HCT116 (cell line): Measurements from ENCODE around the gene ACOXL. TPM values are rescaled to one million over a fixed set of nuclear protein-coding genes. Genes with fewer than 3 reads are reported as not detected.

Experiments
- ATAC-seq: fragments of 200-7000 bp; cut with Tn5 transposase; 2 replicates; pipeline ENCODE4 v1.9.1; 2020; ENCODE audit warnings: mild to moderate bottlenecking, moderate library complexity
- BruUV-seq: library from RNA; stranded (reverse); fragments of 400-500 nt; replicated peaks from 2 replicates; lab custom pipeline; 2021; lab: Mats Ljungman, UMichigan
- CTCF ChIA-PET: fragments of 300-600 bp; sonication (Branson Sonifier 250); formaldehyde crosslinking; loops from one replicate; lab custom pipeline; 2021; ENCODE audit warnings: antibody characterized with exemption; lab: Charles Lee
- POLR2A ChIA-PET: fragments of 300-600, 350-600 bp; sonication (Branson Sonifier 250); formaldehyde crosslinking; loops from one replicate; lab custom pipeline; 2021; ENCODE audit warnings: antibody characterized with exemption; lab: Charles Lee
- RAD21 ChIA-PET, 2 experiments: fragments of 300-600 bp; sonication (Branson Sonifier 250); formaldehyde crosslinking; loops; one replicate each; lab custom pipeline; 2023; ENCODE audit warnings: low total read pairs in 2 of 2; ENCODE audit not compliant: uncharacterized antibody in 2 of 2, unreplicated experiment in 2 of 2, low non-redundant PET in 1 of 2; lab: Charles Lee
- DNase-seq: peaks from one replicate; pipeline ENCODE4 v3.0.0-alpha.2; 2010; ENCODE audit warnings: low read depth, low spot score
- H2AFZ ChIP-seq: fragments of 200-600 bp; shearing (Covaris generic), sonication (generic); 2 replicates; pipeline ENCODE4 v1.6.1; 2017; ENCODE audit warnings: low read depth, mixed run types, mixed read lengths, antibody characterized with exemption, low read length; ENCODE audit not compliant: poor library complexity, severe bottlenecking
- H3K27ac ChIP-seq: 2 replicates; pipeline ENCODE4 v1.5.1; 2012; ENCODE audit warnings: low read depth, low read length
- H3K27me3 ChIP-seq: fragments of 200-600 bp; sonication (generic); 2 replicates; pipeline ENCODE4 v1.6.1; 2016; ENCODE audit warnings: mixed run types, low read length, mixed read lengths; ENCODE audit not compliant: insufficient read depth
- H3K36me3 ChIP-seq, 2 experiments: fragments of 200-500 bp in 1 of 2; fragments of 200-600 bp in 1 of 2; sonication (Bioruptor generic) in 1 of 2; sonication (generic) in 1 of 2; 2 replicates each; pipeline versions ENCODE4 v1.5.1 to v1.6.1; 2014 to 2016; ENCODE audit warnings: low read length in 2 of 2, inconsistent platforms in 1 of 2, mixed read lengths in 1 of 2, mixed run types in 1 of 2; ENCODE audit not compliant: insufficient read depth in 2 of 2, control insufficient read depth in 1 of 2
- H3K4me1 ChIP-seq, 2 experiments: fragments of 200-600 bp in 1 of 2; sonication (generic) in 1 of 2; 2 replicates each; pipeline versions ENCODE4 v1.5.1 to v1.6.1; 2012 to 2017; ENCODE audit warnings: low read length in 2 of 2, inconsistent platforms in 1 of 2, mild to moderate bottlenecking in 1 of 2, mixed read lengths in 1 of 2, mixed run types in 1 of 2, moderate library complexity in 1 of 2; ENCODE audit not compliant: insufficient read depth in 2 of 2, control insufficient read depth in 1 of 2
- H3K4me2 ChIP-seq: fragments of 200-600 bp; sonication (generic); 2 replicates; pipeline ENCODE4 v1.6.1; 2017; ENCODE audit warnings: mixed run types, low read length, mixed read lengths
- H3K4me3 ChIP-seq, 2 experiments: fragments of 200-600 bp in 1 of 2; sonication (generic) in 1 of 2; replicated peaks in 1 of 2; 2 replicates each; pipeline ENCODE4 v1.5.1; 2011 to 2016; ENCODE audit warnings: low read length in 2 of 2, control low read depth in 1 of 2, low read depth in 1 of 2, mild to moderate bottlenecking in 1 of 2, mixed read lengths in 1 of 2, mixed run types in 1 of 2
- H3K79me2 ChIP-seq: fragments of 200-600 bp; sonication (generic); 2 replicates; pipeline ENCODE4 v1.6.1; 2017; ENCODE audit warnings: mild to moderate bottlenecking, mixed run types, low read length, moderate library complexity, mixed read lengths; ENCODE audit not compliant: insufficient read depth
- H3K9ac ChIP-seq: fragments of 200-600 bp; sonication (generic); 2 replicates; pipeline ENCODE4 v1.6.1; 2016; ENCODE audit warnings: low read length, mixed read lengths
- H3K9me2 ChIP-seq: fragments of 200-600 bp; sonication (generic), shearing (Covaris generic); 2 replicates; pipeline ENCODE4 v1.6.1; 2017; ENCODE audit warnings: mixed run types, mild to moderate bottlenecking, moderate library complexity; ENCODE audit not compliant: insufficient read depth
- H3K9me3 ChIP-seq, 2 experiments: fragments of 200-500 bp in 1 of 2; fragments of 200-600 bp in 1 of 2; sonication (Bioruptor generic) in 1 of 2; sonication (generic) in 1 of 2; 2 replicates each; pipeline ENCODE4 v1.6.1; 2014 to 2017; ENCODE audit warnings: low read length in 2 of 2, mixed read lengths in 2 of 2, inconsistent platforms in 1 of 2, low read depth in 1 of 2, mild to moderate bottlenecking in 1 of 2, mixed run types in 1 of 2, moderate library complexity in 1 of 2; ENCODE audit not compliant: control insufficient read depth in 1 of 2, insufficient read depth in 1 of 2
- H4K20me1 ChIP-seq: fragments of 200-600 bp; sonication (generic), shearing (Covaris generic); 2 replicates; pipeline ENCODE4 v1.6.1; 2017; ENCODE audit warnings: mixed run types, mild to moderate bottlenecking, moderate library complexity; ENCODE audit not compliant: insufficient read depth
- ATF3 ChIP-seq: IDR thresholded peaks from 2 replicates; pipeline ENCODE4 v1.6.1; 2012
- CEBPB ChIP-seq: IDR thresholded peaks from 2 replicates; pipeline ENCODE4 v1.6.1; 2012; ENCODE audit warnings: low read depth
- CTCF ChIP-seq, 3 experiments: fragments of 200-600 bp in 1 of 3; sonication (generic) in 1 of 3; IDR thresholded peaks in 2 of 3; conservative IDR thresholded peaks in 1 of 3; 2 replicates each; pipeline ENCODE4 v1.5.1; 2012 to 2017; ENCODE audit warnings: low read depth in 2 of 3, low read length in 2 of 3, antibody characterized with exemption in 1 of 3, borderline replicate concordance in 1 of 3, control low read depth in 1 of 3, mild to moderate bottlenecking in 1 of 3, mixed read lengths in 1 of 3, mixed run types in 1 of 3, moderate library complexity in 1 of 3; ENCODE audit not compliant: insufficient read depth in 1 of 3
- EGR1 ChIP-seq: IDR thresholded peaks from 2 replicates; pipeline ENCODE4 v1.6.1; 2012; ENCODE audit warnings: low read depth
- EZH2 ChIP-seq: fragments of 200-600 bp; sonication (generic); IDR thresholded peaks from 2 replicates; pipeline ENCODE4 v1.6.1; 2017; ENCODE audit warnings: antibody characterized with exemption, mixed run types
- EZH2phosphoT487 ChIP-seq: fragments of 200-600 bp; IDR thresholded peaks from 2 replicates; pipeline ENCODE4 v1.6.1; 2018; ENCODE audit warnings: antibody characterized with exemption, borderline replicate concordance
- FOSL1 ChIP-seq: IDR thresholded peaks from 2 replicates; pipeline ENCODE4 v1.6.1; 2012; ENCODE audit warnings: low read depth
- POLR2A ChIP-seq: IDR thresholded peaks from 2 replicates; pipeline ENCODE4 v1.7.0; 2011; ENCODE audit warnings: borderline replicate concordance; ENCODE audit not compliant: insufficient read depth, insufficient read length; ENCODE audit errors: extremely low read depth
- REST ChIP-seq: IDR thresholded peaks from 2 replicates; pipeline ENCODE4 v1.6.1; 2012; ENCODE audit warnings: low read depth
- SIN3A ChIP-seq: IDR thresholded peaks from 2 replicates; pipeline ENCODE4 v1.6.1; 2012; ENCODE audit warnings: low read depth
- SP1 ChIP-seq: IDR thresholded peaks from 2 replicates; pipeline ENCODE4 v1.6.1; 2012; ENCODE audit warnings: low read depth
- SRF ChIP-seq: IDR thresholded peaks from 2 replicates; pipeline ENCODE4 v1.6.1; 2012; ENCODE audit warnings: low read depth
- TCF7L2 ChIP-seq: IDR thresholded peaks from 2 replicates; pipeline ENCODE4 v1.7.0; 2011; ENCODE audit warnings: borderline replicate concordance, inconsistent platforms; ENCODE audit not compliant: insufficient read depth, insufficient read length; ENCODE audit errors: extremely low read depth
- ZBTB33 ChIP-seq: IDR thresholded peaks from 2 replicates; pipeline ENCODE4 v1.6.1; 2011; ENCODE audit warnings: mild to moderate bottlenecking, low read length, moderate library complexity; ENCODE audit not compliant: insufficient replicate concordance; ENCODE audit errors: extremely low read depth
- ZNF274 ChIP-seq: fragments of 200-500 bp; sonication (Bioruptor generic); IDR thresholded peaks from 2 replicates; pipeline ENCODE4 v1.6.1; 2014; ENCODE audit warnings: mild to moderate bottlenecking, low read depth, low read length, inconsistent platforms
- intact Hi-C: fragments of 100-400 bp; cut with micrococcal nuclease; formaldehyde crosslinking; loops from 2 replicates; pipeline ENCODE4 v1.10.0; 2022
- total RNA-seq: library from RNA; stranded (reverse); gene quantifications from one replicate; pipeline ENCODE4 v1.2.1, GENCODE V29; 2021; ENCODE audit not compliant: unreplicated experiment

Gene ACOXL
- total RNA-seq, 1 experiment from 2014 or later = 5.5 TPM

- peak; percentile 59; the same call in 1 of the 2 replicates for TF ChIP-seq EGR1
- no peak for TF ChIP-seq CTCF (IDR thresholded peaks at IDR 0.05 in 2 of 3, conservative IDR thresholded peaks at IDR 0.05 in 1 of 3; ENCODE audit: borderline replicate concordance in 1 of 3, insufficient read depth in 1 of 3, low read depth in 2 of 3, low read length in 2 of 3)
- TF ChIP-seq ATF3 = no peak
These were observed 261.3 kb downstream of the ACOXL start (continued) for GRCh38 chr2:110993557-110994231.

- H4K20me1 ChIP-seq = no peaks in the 10 kb centered on the region
- POLR2A ChIA-PET = no interaction called here
- no TSS peak for BruUV-seq
- H3K36me3 ChIP-seq = no peaks in the 10 kb centered on the region
- H3K4me2 ChIP-seq = peak overlapping the region; percentile 32; the same call in 1 of the 2 replicates
- H3K4me1 ChIP-seq = peaks cover 4 to 6% of the 10 kb centered on the region in 2 experiments; a peak in 3 of 4 replicates
- ATAC-seq (no peak), DNase-seq (no peak)
- no peaks in the 10 kb centered on the region for H3K9me3 ChIP-seq
- intact Hi-C loops = no loop called here
- H3K79me2 ChIP-seq = no peaks in the 10 kb centered on the region
- TF ChIP-seq SIN3A (no peak), TCF7L2 (no peak), FOSL1 (no peak), SRF (no peak), EZH2 (no peak), ATF3 (no peak), CEBPB (no peak), POLR2A (no peak), ZNF274 (no peak), ZBTB33 (no peak), EZH2phosphoT487 (no peak), SP1 (no peak), REST (no peak)
- no peaks in the 10 kb centered on the region for H3K9me2 ChIP-seq
- H3K27ac ChIP-seq = no peak overlapping the region
- H3K9ac ChIP-seq = no peak overlapping the region
- H3K27me3 ChIP-seq = no peaks in the 10 kb centered on the region
- H2AFZ ChIP-seq = no peak overlapping the region
- RAD21 ChIA-PET = no interaction called here
- no peak overlapping the region for H3K4me3 ChIP-seq
- CTCF ChIA-PET = no interaction called here
These were observed 262.0 kb downstream of the ACOXL start for GRCh38 chr2:110994250-110994961.
